GM12891 (cell line): ENCODE measurements around the gene NCAPD2.

Source experiments
- PAX5 ChIP-seq: IDR thresholded peaks from 2 replicates; pipeline ENCODE4 v1.6.1; 2011; ENCODE audit warnings: low read length, moderate library complexity, mild to moderate bottlenecking; ENCODE audit not compliant: insufficient read depth, severe bottlenecking
- POLR2A ChIP-seq: IDR thresholded peaks from 2 replicates; pipeline ENCODE4 v1.6.1; 2011; ENCODE audit warnings: low read depth, low read length, control low read depth
- POLR2AphosphoS5 ChIP-seq: IDR thresholded peaks from 2 replicates; pipeline ENCODE4 v1.6.1; 2011; ENCODE audit warnings: low read depth, low read length, control low read depth
- TAF1 ChIP-seq: IDR thresholded peaks from 2 replicates; pipeline ENCODE4 v1.6.1; 2011; ENCODE audit warnings: low read depth, low read length, control low read depth

GRCh38 chr12:6465467-6466183 is 28.3 kb upstream of the NCAPD2 start:
- TF ChIP-seq POLR2AphosphoS5 (no peak), POLR2A (no peak), TAF1 (no peak), PAX5 (no peak)
